CD4-positive, CD25-positive, alpha-beta regulatory T cell (primary cell): Measurements from ENCODE around the gene IL4R. TPM values are rescaled to one million over a fixed set of nuclear protein-coding genes. Genes with fewer than 3 reads are reported as not detected.
"Not testable (repeated sequence)": the region's sequence is repeated elsewhere in the genome, so short reads cannot be mapped to it uniquely, and the experiment has no call there.

Experiments used
- ATAC-seq, 2 donors: fragments of 150-1000 bp; cut with Tn5 transposase; one replicate each; pipeline ENCODE4 v1.10.0; 2021; ENCODE audit warnings: low read depth in 2 of 2, moderate number of reproducible peaks in 2 of 2, moderate library complexity in 1 of 2
- DNase-seq, 3 donors: peaks; one replicate each; pipeline versions ENCODE4 v3.0.0 to v3.0.0-alpha.2; 2012 to 2022; ENCODE audit warnings: mixed read lengths in 1 of 3
- H3K27ac ChIP-seq: one replicate; pipeline ENCODE4 v1.7.0; 2013; ENCODE audit warnings: mild to moderate bottlenecking, low read length; ENCODE audit not compliant: insufficient read depth, poor library complexity, severe bottlenecking
- H3K27me3 ChIP-seq: one replicate; pipeline ENCODE4 v1.7.0; 2013; ENCODE audit warnings: low read length; ENCODE audit not compliant: control insufficient read depth, insufficient read depth
- H3K36me3 ChIP-seq: one replicate; pipeline ENCODE4 v1.7.0; 2013; ENCODE audit warnings: mild to moderate bottlenecking, low read length, moderate library complexity; ENCODE audit not compliant: control insufficient read depth, insufficient read depth
- H3K4me1 ChIP-seq: 2 replicates; pipeline ENCODE4 v1.7.0; 2013; ENCODE audit warnings: mild to moderate bottlenecking, low read length; ENCODE audit not compliant: insufficient read depth, control insufficient read depth, poor library complexity, severe bottlenecking
- H3K4me3 ChIP-seq: one replicate; pipeline ENCODE4 v1.7.0; 2013; ENCODE audit warnings: low read depth, mild to moderate bottlenecking, low read length, moderate library complexity
- H3K9me3 ChIP-seq, 2 experiments: 1 replicate in 1 of 2; 2 replicates in 1 of 2; pipeline ENCODE4 v1.7.0; 2013; ENCODE audit warnings: low read length in 2 of 2, mild to moderate bottlenecking in 1 of 2, moderate library complexity in 1 of 2; ENCODE audit not compliant: control insufficient read depth in 2 of 2
- H3K27ac Mint-ChIP-seq, 3 donors: one replicate each; pipeline ENCODE4 v1.8.0; 2020 to 2022; ENCODE audit warnings: mild to moderate bottlenecking in 3 of 3, mixed read lengths in 3 of 3, moderate library complexity in 2 of 3
- H3K27me3 Mint-ChIP-seq: one replicate; pipeline ENCODE4 v1.8.0; 2022; ENCODE audit warnings: mild to moderate bottlenecking, mixed read lengths
- H3K36me3 Mint-ChIP-seq: one replicate; pipeline ENCODE4 v1.8.0; 2020; ENCODE audit warnings: mixed read lengths
- H3K4me1 Mint-ChIP-seq, 4 donors: one replicate each; pipeline ENCODE4 v1.8.0; 2020 to 2022; ENCODE audit warnings: mixed read lengths in 4 of 4, mild to moderate bottlenecking in 1 of 4
- H3K4me3 Mint-ChIP-seq, 4 donors: one replicate each; pipeline ENCODE4 v1.8.0; 2020 to 2022; ENCODE audit warnings: mild to moderate bottlenecking in 4 of 4, mixed read lengths in 4 of 4, moderate library complexity in 3 of 4
- H3K9me3 Mint-ChIP-seq, 7 donors: one replicate each; pipeline ENCODE4 v1.8.0; 2020 to 2022; ENCODE audit warnings: mixed read lengths in 7 of 7, mild to moderate bottlenecking in 3 of 7, moderate library complexity in 2 of 7
- polyA plus RNA-seq, 4 donors: library from polyadenylated mRNA; unstranded; fragments of 300-500 nt; fragmentation: Illumina TruSeq; gene quantifications; one replicate each; pipeline ENCODE4 v1.2.3, GENCODE V29; 2021
- total RNA-seq: library from RNA; stranded (reverse); gene quantifications from one replicate; pipeline ENCODE4 v1.2.3, GENCODE V29; 2022

The IL4R gene
- total and polyA plus RNA-seq, 5 donors from 2014 or later = 21.2 to 160 (median 27.4) TPM

- H3K4me3 Mint-ChIP-seq = peak overlapping the region in 3 of 4 donors; percentile 32 to 67 (median 53)
- peaks cover 5% of the 10 kb centered on the region for H3K27me3 Mint-ChIP-seq
- peaks cover 0 to 2% (median 0%) of the 10 kb centered on the region in 7 donors for H3K9me3 Mint-ChIP-seq
- DNase-seq = peak in 1 of 3 donors; percentile 57
- H3K27ac Mint-ChIP-seq = peak overlapping the region in 2 of 3 donors; percentile 82 to 90
- no peaks in the 10 kb centered on the region for H3K27me3 ChIP-seq
- H3K36me3 Mint-ChIP-seq = no peaks in the 10 kb centered on the region
- peaks cover 9 to 27% (median 15%) of the 10 kb centered on the region in 4 donors for H3K4me1 Mint-ChIP-seq
- H3K36me3 ChIP-seq = no peaks in the 10 kb centered on the region
- peak overlapping the region; percentile 21 for H3K4me3 ChIP-seq
- H3K4me1 ChIP-seq = peaks cover 4% of the 10 kb centered on the region
- no peak overlapping the region for H3K27ac ChIP-seq
- peak in 1 of 2 donors; percentile 28 for ATAC-seq
- no peaks in the 10 kb centered on the region for H3K9me3 ChIP-seq
Observed at GRCh38 chr16:27281243-27281642, 32.5 kb upstream of the IL4R start.

- no peak overlapping the region for H3K4me3 ChIP-seq
- peak overlapping the region in 1 of 3 donors; percentile 20 for H3K27ac Mint-ChIP-seq
- H3K4me1 Mint-ChIP-seq = peaks cover 9 to 38% (median 18%) of the 10 kb centered on the region in 4 donors
- H3K4me3 Mint-ChIP-seq = no peak overlapping the region
- H3K4me1 ChIP-seq = peaks cover 4% of the 10 kb centered on the region
- H3K9me3 ChIP-seq = no peaks in the 10 kb centered on the region
- DNase-seq (no peak), ATAC-seq (no peak)
- H3K36me3 Mint-ChIP-seq = peaks cover 5% of the 10 kb centered on the region
- H3K27me3 Mint-ChIP-seq = no peaks in the 10 kb centered on the region
- H3K9me3 Mint-ChIP-seq = peaks cover 0 to 4% (median 0%) of the 10 kb centered on the region in 7 donors
- no peak overlapping the region for H3K27ac ChIP-seq
- no peaks in the 10 kb centered on the region for H3K27me3 ChIP-seq
- no peaks in the 10 kb centered on the region for H3K36me3 ChIP-seq
Observed at GRCh38 chr16:27284865-27285675, 28.7 kb upstream of the IL4R start.

- ATAC-seq = no peak
- H3K27ac ChIP-seq = no peak overlapping the region
- no peaks in the 10 kb centered on the region for H3K27me3 ChIP-seq
- H3K36me3 ChIP-seq = no peaks in the 10 kb centered on the region
- Mint-ChIP-seq H3K36me3 (peaks cover 5% of the 10 kb centered on the region), H3K4me3 (no peak overlapping the region), H3K27me3 (no peaks in the 10 kb centered on the region), H3K27ac (peak overlapping the region in 1 of 3 donors; percentile 66), H3K4me1 (peaks cover 9 to 44% (median 20%) of the 10 kb centered on the region in 4 donors), H3K9me3 (peaks cover 0 to 4% (median 0%) of the 10 kb centered on the region in 7 donors)
- H3K9me3 ChIP-seq = no peaks in the 10 kb centered on the region
- no peak overlapping the region for H3K4me3 ChIP-seq
- no peak for DNase-seq
- peaks cover 4% of the 10 kb centered on the region for H3K4me1 ChIP-seq
Observed at GRCh38 chr16:27285676-27286196, 28.0 kb upstream of the IL4R start.

GRCh38 chr16:27286451-27286850 lies 27.3 kb upstream of the IL4R start:
- H3K27ac ChIP-seq = no peak overlapping the region
- no peaks in the 10 kb centered on the region for H3K9me3 ChIP-seq
- DNase-seq = no peak
- Mint-ChIP-seq H3K36me3 (peaks cover 5% of the 10 kb centered on the region), H3K27ac (no peak overlapping the region), H3K4me3 (no peak overlapping the region), H3K9me3 (peaks cover 0 to 4% (median 0%) of the 10 kb centered on the region in 7 donors), H3K4me1 (peaks cover 4 to 39% (median 14%) of the 10 kb centered on the region in 4 donors), H3K27me3 (no peaks in the 10 kb centered on the region)
- no peak for ATAC-seq
- peaks cover 2% of the 10 kb centered on the region for H3K4me1 ChIP-seq
- H3K36me3 ChIP-seq = no peaks in the 10 kb centered on the region
- H3K4me3 ChIP-seq = no peak overlapping the region
- H3K27me3 ChIP-seq = no peaks in the 10 kb centered on the region

GRCh38 chr16:27287051-27287811 lies 26.5 kb upstream of the IL4R start:
- Histone ChIP-seq H3K36me3 (no peaks in the 10 kb centered on the region), H3K4me3 (no peak overlapping the region), H3K27me3 (no peaks in the 10 kb centered on the region), H3K4me1 (no peaks in the 10 kb centered on the region), H3K9me3 (no peaks in the 10 kb centered on the region), H3K27ac (no peak overlapping the region)
- H3K9me3 Mint-ChIP-seq = peaks cover 0 to 4% (median 0%) of the 10 kb centered on the region in 7 donors
- H3K36me3 Mint-ChIP-seq = peaks cover 5% of the 10 kb centered on the region
- H3K27ac Mint-ChIP-seq = no peak overlapping the region
- ATAC-seq = no peak
- H3K4me3 Mint-ChIP-seq = no peak overlapping the region
- peaks cover 4 to 36% (median 13%) of the 10 kb centered on the region in 4 donors for H3K4me1 Mint-ChIP-seq
- no peaks in the 10 kb centered on the region for H3K27me3 Mint-ChIP-seq
- DNase-seq = no peak

GRCh38 chr16:27287887-27288286 lies 25.9 kb upstream of the IL4R start:
- no peaks in the 10 kb centered on the region for H3K27me3 Mint-ChIP-seq
- H3K9me3 ChIP-seq = no peaks in the 10 kb centered on the region
- peaks cover 0 to 32% (median 13%) of the 10 kb centered on the region in 4 donors for H3K4me1 Mint-ChIP-seq
- H3K36me3 ChIP-seq = no peaks in the 10 kb centered on the region
- H3K27me3 ChIP-seq = no peaks in the 10 kb centered on the region
- H3K4me1 ChIP-seq = no peaks in the 10 kb centered on the region
- no peak for DNase-seq
- H3K4me3 ChIP-seq = no peak overlapping the region
- no peak overlapping the region for H3K27ac ChIP-seq
- H3K4me3 Mint-ChIP-seq = no peak overlapping the region
- no peak overlapping the region for H3K27ac Mint-ChIP-seq
- ATAC-seq = no peak
- H3K9me3 Mint-ChIP-seq = peaks cover 0 to 4% (median 0%) of the 10 kb centered on the region in 7 donors
- peaks cover 5% of the 10 kb centered on the region for H3K36me3 Mint-ChIP-seq

- H3K36me3 ChIP-seq, H3K36me3 Mint-ChIP-seq, H3K4me3 Mint-ChIP-seq, H3K27me3 ChIP-seq, H3K4me1 ChIP-seq, H3K4me3 ChIP-seq, H3K9me3 ChIP-seq, ATAC-seq, H3K27ac ChIP-seq, H3K27me3 Mint-ChIP-seq, H3K9me3 Mint-ChIP-seq, DNase-seq: not testable (repeated sequence)
- Mint-ChIP-seq H3K4me1 (peaks cover 0 to 30% (median 13%) of the 10 kb centered on the region in 4 donors), H3K27ac (peak overlapping the region in 1 of 3 donors; percentile 42)
Observed at GRCh38 chr16:27288313-27288712, 25.5 kb upstream of the IL4R start.
